HEK293 (cell line): ENCODE measurements around the gene INPP5A.

Experiments used
- ZBTB1 ChIP-seq: fragments of 450-650 bp; formaldehyde crosslinking; IDR thresholded peaks from 2 replicates; pipeline ENCODE4 v1.5.1; 2016; ENCODE audit warnings: missing biosample characterization, missing genetic modification characterization
- ZNF175 ChIP-seq: fragments of 450-650 bp; formaldehyde crosslinking; IDR thresholded peaks from 2 replicates; pipeline ENCODE4 v1.5.1; 2016; ENCODE audit warnings: missing biosample characterization, missing genetic modification characterization
- ZNF639 ChIP-seq: fragments of 450-650 bp; formaldehyde crosslinking; IDR thresholded peaks from 2 replicates; pipeline ENCODE4 v1.5.1; 2016; ENCODE audit warnings: missing biosample characterization, missing genetic modification characterization

- TF ChIP-seq ZNF175 (tag by site-specific recombination) (no peak), ZNF639 (tag by site-specific recombination) (no peak), ZBTB1 (tag by site-specific recombination) (no peak)
Measured at GRCh38 chr10:132556994-132557441, 19.4 kb downstream of the INPP5A start.
